Measurements from ENCODE around the gene RPL36AL. TPM values are rescaled to one million over a fixed set of nuclear protein-coding genes. Genes with fewer than 3 reads are reported as not detected.
"Not testable (repeated sequence)": the region's sequence is repeated elsewhere in the genome, so short reads cannot be mapped to it uniquely, and the experiment has no call there.

Gene RPL36AL
- total RNA-seq, 1 donor from 2014 or later: 150 TPM

DNA sequence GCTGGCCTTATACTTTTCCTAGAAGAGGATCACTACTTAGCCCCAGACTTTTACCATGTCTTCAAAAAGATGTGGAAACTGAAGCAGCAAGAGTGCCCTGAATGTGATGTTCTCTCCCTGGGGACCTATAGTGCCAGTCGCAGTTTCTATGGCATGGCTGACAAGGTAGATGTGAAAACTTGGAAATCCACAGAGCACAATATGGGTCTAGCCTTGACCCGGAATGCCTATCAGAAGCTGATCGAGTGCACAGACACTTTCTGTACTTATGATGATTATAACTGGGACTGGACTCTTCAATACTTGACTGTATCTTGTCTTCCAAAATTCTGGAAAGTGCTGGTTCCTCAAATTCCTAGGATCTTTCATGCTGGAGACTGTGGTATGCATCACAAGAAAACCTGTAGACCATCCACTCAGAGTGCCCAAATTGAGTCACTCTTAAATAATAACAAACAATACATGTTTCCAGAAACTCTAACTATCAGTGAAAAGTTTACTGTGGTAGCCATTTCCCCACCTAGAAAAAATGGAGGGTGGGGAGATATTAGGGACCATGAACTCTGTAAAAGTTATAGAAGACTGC, 1.7 kb upstream of the RPL36AL start:
- intact Hi-C loops (cut with micrococcal nuclease): loop anchor here (5.0 kb wide), 1 partner anchor 610 kb away; the partner anchor contains the start of gene SOS2
- H3K4me3 Mint-ChIP-seq: peak overlapping the region; percentile 97

GRCh38 chr14:49621114-49621881, 872 bp upstream of the RPL36AL start:
- H3K4me1 Mint-ChIP-seq: peaks cover 64% of the 10 kb centered on the region
- H3K27me3 Mint-ChIP-seq: no peaks in the 10 kb centered on the region
- TF ChIP-seq CTCF (IDR thresholded peaks at IDR 0.05): no peak
- H3K4me3 Mint-ChIP-seq: peak overlapping the region; percentile 97
- H3K36me3 Mint-ChIP-seq (ENCODE audit: low read depth): peaks cover 70% of the 10 kb centered on the region
- peak overlapping the region; percentile 97 for H3K27ac Mint-ChIP-seq
- DNase-seq (peak; percentile 69), ATAC-seq (ENCODE audit: low read depth) (peak; percentile 37)
- ChIA-PET CTCF (interaction anchor here (0.7 to 2.6 kb wide), 7 partner anchors 11 to 160 kb away, joined by 3 to 29 read pairs (median 12); partner anchors contain the start of genes DNAAF2, KLHDC2, LRR1 and RPS29), POLR2A (interaction anchor here (0.6 to 3.4 kb wide), 25 partner anchors 7 to 1619 kb away, joined by 3 to 293 read pairs (median 5); partner anchors contain the start of genes DMAC2L, DNAAF2, KLHDC1 and KLHDC2)
- no peaks in the 10 kb centered on the region for H3K9me3 Mint-ChIP-seq
- intact Hi-C loops (cut with micrococcal nuclease): loop anchor here (5.0 kb wide), 1 partner anchor 611 kb away; the partner anchor contains the start of gene SOS2

More for the DNA sequence above, 1.7 kb upstream of the RPL36AL start:
- peaks cover 65% of the 10 kb centered on the region for H3K4me1 Mint-ChIP-seq
- TF ChIP-seq CTCF (IDR thresholded peaks at IDR 0.05): no peak
- H3K36me3 Mint-ChIP-seq (ENCODE audit: low read depth): peaks cover 70% of the 10 kb centered on the region
- no peak for ATAC-seq (ENCODE audit: low read depth)
- DNase-seq: no peak
- ChIA-PET POLR2A (interaction anchor here (0.6 to 3.4 kb wide), 7 partner anchors 12 to 486 kb away, joined by 3 to 293 read pairs (median 30); partner anchors contain the start of genes DNAAF2, KLHDC1, KLHDC2 and LRR1), CTCF (interaction anchor here (1.4 to 2.6 kb wide), 6 partner anchors 10 to 160 kb away, joined by 4 to 29 read pairs (median 10); partner anchors contain the start of genes LRR1 and RPS29)
- H3K27ac Mint-ChIP-seq: peak overlapping the region; percentile 97
- H3K9me3 Mint-ChIP-seq: no peaks in the 10 kb centered on the region
- H3K27me3 Mint-ChIP-seq: no peaks in the 10 kb centered on the region

DNA sequence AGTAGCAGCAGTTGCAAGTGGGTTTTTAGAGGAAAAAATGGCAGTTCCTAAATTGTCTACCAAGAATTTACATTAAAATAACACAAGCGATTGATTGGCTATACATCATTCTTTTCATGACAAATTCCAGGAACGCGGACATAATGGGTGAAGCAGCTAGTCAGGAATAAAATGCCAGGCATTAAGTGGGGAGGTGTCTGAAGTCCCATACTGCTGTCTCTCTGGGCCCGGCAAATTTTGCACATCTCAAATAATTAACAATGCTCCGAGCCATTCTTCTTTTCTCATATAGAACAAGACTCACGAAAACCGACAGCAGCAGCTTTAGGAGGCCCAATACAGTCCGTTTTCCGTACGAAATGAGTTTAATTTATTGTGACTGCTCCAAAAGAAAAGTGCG, 696 bp downstream of the RPL36AL start:
- TF ChIP-seq CTCF (IDR thresholded peaks at IDR 0.05): no peak
- CTCF ChIA-PET: interaction anchor here (1.1 to 2.6 kb wide), 7 partner anchors 12 to 158 kb away, joined by 3 to 29 read pairs (median 12); partner anchors contain the start of genes DNAAF2, LRR1 and RPS29
- Mint-ChIP-seq H3K36me3 (ENCODE audit: low read depth) (peaks cover 67% of the 10 kb centered on the region), H3K4me1 (peaks cover 59% of the 10 kb centered on the region), H3K27ac (peak overlapping the region; percentile 97), H3K27me3 (no peaks in the 10 kb centered on the region), H3K9me3 (no peaks in the 10 kb centered on the region), H3K4me3 (peak overlapping the region; percentile 97)
- intact Hi-C loops (cut with micrococcal nuclease): loop anchor here (1.0 to 5.0 kb wide), 8 partner anchors 15 to 613 kb away; partner anchors contain the start of genes KLHDC1, LRR1, POLE2 and RPS29
- DNase-seq (no peak), ATAC-seq (ENCODE audit: low read depth) (no peak)
- POLR2A ChIA-PET: interaction anchor here (0.6 to 3.4 kb wide), 31 partner anchors 9 to 769 kb away, joined by 3 to 293 read pairs (median 6); partner anchors contain the start of genes DMAC2L, DNAAF2, KLHDC1 and KLHDC2

- peaks cover 56% of the 10 kb centered on the region for H3K4me1 Mint-ChIP-seq
- ChIA-PET POLR2A (interaction anchor here (1.0 to 3.4 kb wide), 9 partner anchors 9 to 158 kb away, joined by 4 to 293 read pairs (median 30); partner anchors contain the start of genes DNAAF2, KLHDC2, LRR1 and RPS29), CTCF (interaction anchor here (2.6 kb wide), 1 partner anchor 20 kb away, joined by 15 read pairs; the partner anchor contains the start of gene LRR1)
- DNase-seq; H3K9me3 Mint-ChIP-seq; H3K27me3 Mint-ChIP-seq; intact Hi-C loops (cut with micrococcal nuclease); ATAC-seq (ENCODE audit: low read depth): not testable (repeated sequence)
- H3K27ac Mint-ChIP-seq: peak overlapping the region; percentile 97
- H3K4me3 Mint-ChIP-seq: peak overlapping the region; percentile 97
- H3K36me3 Mint-ChIP-seq (ENCODE audit: low read depth): peaks cover 67% of the 10 kb centered on the region
These were observed 1.2 kb downstream of the RPL36AL start for GRCh38 chr14:49619273-49619672.

GRCh38 chr14:49617852-49618519, 2.4 kb downstream of the RPL36AL start:
- intact Hi-C loops (cut with micrococcal nuclease): no loop called here
- ATAC-seq (ENCODE audit: low read depth) (no peak), DNase-seq (no peak)
- no peak for TF ChIP-seq CTCF (IDR thresholded peaks at IDR 0.05)
- POLR2A ChIA-PET: interaction anchor here (0.9 to 2.0 kb wide), 2 partner anchors 16 to 32 kb away, joined by 3 to 9 read pairs; partner anchors contain the start of genes DNAAF2 and RPS29
- Mint-ChIP-seq H3K9me3 (no peaks in the 10 kb centered on the region), H3K4me3 (peak overlapping the region; percentile 20), H3K36me3 (ENCODE audit: low read depth) (peaks cover 59% of the 10 kb centered on the region), H3K27ac (peak overlapping the region; percentile 41), H3K27me3 (no peaks in the 10 kb centered on the region), H3K4me1 (peaks cover 43% of the 10 kb centered on the region)
- CTCF ChIA-PET: interaction anchor here (1.0 kb wide), 1 partner anchor 19 kb away, joined by 4 read pairs; the partner anchor contains the start of gene LRR1

All from activated B cell treated with CpG ODN at 0.5 μM for 24 hours (primary cell).